Effector memory CD4-positive, alpha-beta T cell (primary cell): ENCODE data around the gene ERFL.

Source experiments
- DNase-seq, 3 donors: peaks; one replicate each; pipeline ENCODE4 v3.0.0-alpha.2; 2020
- H3K27ac ChIP-seq: 2 replicates; pipeline ENCODE4 v1.7.0; 2013; ENCODE audit warnings: mild to moderate bottlenecking, low read length, moderate library complexity; ENCODE audit not compliant: insufficient read depth, poor library complexity, severe bottlenecking
- H3K27me3 ChIP-seq: replicated peaks from 2 replicates; pipeline ENCODE4 v1.7.0; 2013; ENCODE audit warnings: mild to moderate bottlenecking, low read length; ENCODE audit not compliant: insufficient read depth, control insufficient read depth, poor library complexity, severe bottlenecking
- H3K36me3 ChIP-seq: 2 replicates; pipeline ENCODE4 v1.7.0; 2013; ENCODE audit warnings: mild to moderate bottlenecking, low read length, moderate library complexity; ENCODE audit not compliant: control insufficient read depth, insufficient read depth
- H3K4me1 ChIP-seq: 2 replicates; pipeline ENCODE4 v1.7.0; 2013; ENCODE audit warnings: low read length, mild to moderate bottlenecking; ENCODE audit not compliant: control insufficient read depth, insufficient read depth, poor library complexity, severe bottlenecking
- H3K4me3 ChIP-seq: 2 replicates; pipeline ENCODE4 v1.7.0; 2013; ENCODE audit warnings: low read length, low read depth, mild to moderate bottlenecking; ENCODE audit not compliant: insufficient read depth, poor library complexity, severe bottlenecking
- H3K9me3 ChIP-seq: 2 replicates; pipeline ENCODE4 v1.7.0; 2013; ENCODE audit warnings: mild to moderate bottlenecking, low read length, moderate library complexity; ENCODE audit not compliant: control insufficient read depth

The ERFL gene

DNA sequence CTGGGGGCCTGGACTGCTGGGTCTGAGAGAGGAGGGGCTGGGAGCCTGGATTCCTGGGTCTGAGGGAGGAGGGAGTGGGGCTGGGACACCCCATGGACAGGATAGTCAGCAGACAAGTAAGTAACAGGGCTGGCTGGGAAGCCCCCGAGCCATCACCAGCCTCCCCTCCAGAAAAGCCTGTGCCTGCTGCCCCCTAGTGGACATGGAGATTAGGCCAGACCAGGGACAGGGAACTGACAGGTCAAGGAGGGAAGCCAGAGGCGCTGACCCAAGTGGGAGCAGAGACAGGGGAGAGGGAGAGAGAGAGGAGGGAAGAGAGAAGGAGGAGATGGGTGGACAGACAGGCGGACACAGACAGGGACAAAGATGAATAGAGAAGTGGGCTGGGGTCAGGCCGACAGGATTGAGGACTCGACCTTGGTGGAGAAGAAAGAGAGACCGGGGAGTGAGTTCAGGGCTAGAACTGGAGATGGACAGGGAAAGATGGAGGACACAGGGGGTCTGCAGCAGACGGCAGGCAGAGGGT is 6.7 kb upstream of the ERFL start:
- Histone ChIP-seq H3K9me3 (no peaks in the 10 kb centered on the region), H3K4me1 (peaks cover 17% of the 10 kb centered on the region), H3K36me3 (no peaks in the 10 kb centered on the region), H3K27ac (peak overlapping the region; percentile 45), H3K4me3 (no peak overlapping the region), H3K27me3 (no peaks in the 10 kb centered on the region)
- DNase-seq: peak; percentile 51 to 70 (median 62)

DNA sequence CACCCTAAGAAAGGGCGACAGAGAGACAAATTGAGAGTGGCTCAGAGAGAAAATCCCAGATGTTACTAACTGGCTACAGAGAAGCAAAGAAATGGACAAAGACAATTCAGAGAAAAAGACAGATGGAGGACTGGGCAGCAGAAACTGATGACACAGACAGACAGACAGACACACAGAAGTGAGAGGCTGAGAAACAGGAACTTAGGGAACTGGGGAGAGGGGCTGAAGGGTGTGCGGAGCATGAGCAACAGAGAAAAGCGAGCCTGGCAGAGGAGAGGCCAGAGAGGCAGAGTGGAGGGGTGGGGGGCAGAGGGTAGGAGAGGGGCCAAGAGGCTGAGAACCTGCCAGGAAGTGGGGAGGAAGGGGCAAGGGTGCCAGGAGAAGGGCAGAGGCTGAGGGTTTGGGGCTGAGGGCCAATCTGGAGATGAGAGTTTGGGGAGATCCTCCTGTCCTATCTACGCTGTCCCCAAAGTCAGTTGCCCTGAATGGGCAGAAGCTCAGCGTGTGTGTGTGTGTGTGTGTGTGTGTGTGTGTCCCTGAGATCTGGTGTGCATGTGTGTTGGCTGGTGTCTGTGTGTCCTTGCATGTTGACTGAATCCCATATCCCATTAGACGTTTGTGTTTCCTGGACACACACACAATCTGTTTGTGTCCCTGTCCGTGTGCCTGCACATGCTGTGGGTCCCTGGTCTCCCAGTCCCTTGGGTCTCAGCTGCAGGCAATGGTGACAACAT is 5.6 kb upstream of the ERFL start:
- peak overlapping the region; percentile 45 for H3K27ac ChIP-seq
- peaks cover 22% of the 10 kb centered on the region for H3K4me1 ChIP-seq
- no peaks in the 10 kb centered on the region for H3K27me3 ChIP-seq
- no peak overlapping the region for H3K4me3 ChIP-seq
- DNase-seq: no peak
- H3K9me3 ChIP-seq: no peaks in the 10 kb centered on the region
- no peaks in the 10 kb centered on the region for H3K36me3 ChIP-seq

DNA sequence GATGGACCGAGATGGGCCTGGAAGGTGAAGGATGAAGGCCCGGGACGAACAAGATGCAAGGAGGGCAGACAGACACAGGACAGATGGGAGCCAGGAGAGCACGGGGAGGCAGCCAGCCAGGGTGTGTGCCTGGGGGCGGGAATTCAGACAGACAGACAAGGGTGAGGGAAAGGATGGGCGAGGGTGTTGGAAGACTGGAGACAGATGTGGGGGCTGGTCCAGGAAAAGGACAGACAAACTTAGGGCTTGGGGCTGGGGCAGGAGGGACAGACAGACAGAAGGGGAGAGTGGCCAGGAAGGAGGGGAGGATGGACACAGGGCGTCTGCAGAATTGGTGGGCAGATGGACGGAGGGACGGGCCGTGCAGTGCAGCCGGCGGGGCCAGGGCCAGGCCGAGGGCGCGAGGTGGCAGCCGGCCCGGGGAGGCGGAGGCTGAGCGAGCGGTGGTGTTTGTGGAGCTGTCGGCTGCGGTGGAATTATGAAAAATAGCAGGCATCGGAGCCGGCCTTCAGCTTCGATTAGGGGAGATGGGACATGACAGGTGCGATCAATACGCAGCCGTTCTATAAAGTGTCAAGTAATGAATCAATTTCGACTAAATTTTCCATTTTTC is 4.6 kb upstream of the ERFL start:
- Histone ChIP-seq H3K4me3 (no peak overlapping the region), H3K4me1 (peaks cover 30% of the 10 kb centered on the region), H3K27ac (no peak overlapping the region), H3K27me3 (no peaks in the 10 kb centered on the region), H3K36me3 (no peaks in the 10 kb centered on the region), H3K9me3 (no peaks in the 10 kb centered on the region)
- DNase-seq: no peak

DNA sequence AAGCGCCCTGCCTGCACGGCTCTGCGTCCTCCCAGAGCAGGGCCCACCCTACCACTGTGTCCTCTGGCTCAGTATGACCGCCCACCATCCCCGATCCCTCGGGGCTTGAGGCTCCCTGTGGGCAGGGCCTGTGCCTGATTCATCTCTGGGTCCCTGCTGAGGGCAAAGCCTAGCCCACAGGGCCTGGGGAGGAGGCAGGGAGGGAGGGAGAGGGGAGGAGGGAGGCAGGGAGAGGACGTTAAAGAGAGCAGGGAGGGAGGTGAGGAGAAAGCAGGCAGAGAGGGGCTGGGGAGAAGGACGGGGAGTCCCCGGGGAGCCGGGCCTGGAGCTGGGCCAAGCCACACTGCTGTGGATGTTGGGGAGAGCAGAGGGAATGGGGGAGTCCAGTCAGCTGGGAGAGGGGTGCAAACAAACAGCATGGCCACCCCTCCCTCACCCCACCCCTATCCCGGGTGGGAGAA is 4.0 kb upstream of the ERFL start:
- Histone ChIP-seq H3K27me3 (no peaks in the 10 kb centered on the region), H3K4me1 (peaks cover 35% of the 10 kb centered on the region), H3K9me3 (no peaks in the 10 kb centered on the region), H3K36me3 (no peaks in the 10 kb centered on the region), H3K4me3 (no peak overlapping the region), H3K27ac (no peak overlapping the region)
- no peak for DNase-seq

DNA sequence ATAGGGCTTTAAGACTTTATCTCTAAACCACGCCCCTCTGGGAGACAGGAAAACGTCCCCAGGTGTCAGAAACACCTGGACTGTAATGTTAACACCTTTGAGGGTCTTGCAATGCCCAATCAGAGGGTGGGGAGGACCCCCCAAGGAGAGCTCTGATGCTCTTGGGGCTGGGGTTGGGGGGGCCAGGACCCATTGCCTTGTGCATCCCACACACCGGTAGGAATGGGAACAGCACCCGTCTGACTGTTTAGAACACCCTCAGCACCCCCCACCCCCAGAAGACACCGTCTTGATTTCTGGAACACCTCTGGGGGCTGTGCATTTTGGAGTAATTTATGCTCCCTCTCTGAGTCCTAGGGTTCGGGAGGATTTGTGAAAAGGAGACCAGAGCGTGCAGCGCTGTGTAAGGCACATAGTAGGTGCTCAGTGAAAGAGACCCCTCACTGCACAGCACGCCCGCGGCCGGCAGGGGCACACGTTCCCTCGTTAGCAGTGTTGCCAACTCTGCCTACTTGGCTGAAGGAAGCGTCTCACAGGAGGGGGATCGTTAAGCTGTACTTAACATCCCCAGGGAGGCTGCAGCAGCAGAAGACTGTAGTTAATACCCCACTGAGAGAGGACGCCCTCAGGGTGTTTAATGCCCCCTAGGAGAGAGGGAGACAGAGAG is 2.8 kb upstream of the ERFL start:
- no peaks in the 10 kb centered on the region for H3K36me3 ChIP-seq
- H3K4me3 ChIP-seq: no peak overlapping the region
- no peak overlapping the region for H3K27ac ChIP-seq
- no peaks in the 10 kb centered on the region for H3K27me3 ChIP-seq
- no peaks in the 10 kb centered on the region for H3K9me3 ChIP-seq
- peaks cover 31% of the 10 kb centered on the region for H3K4me1 ChIP-seq
- no peak for DNase-seq

DNA sequence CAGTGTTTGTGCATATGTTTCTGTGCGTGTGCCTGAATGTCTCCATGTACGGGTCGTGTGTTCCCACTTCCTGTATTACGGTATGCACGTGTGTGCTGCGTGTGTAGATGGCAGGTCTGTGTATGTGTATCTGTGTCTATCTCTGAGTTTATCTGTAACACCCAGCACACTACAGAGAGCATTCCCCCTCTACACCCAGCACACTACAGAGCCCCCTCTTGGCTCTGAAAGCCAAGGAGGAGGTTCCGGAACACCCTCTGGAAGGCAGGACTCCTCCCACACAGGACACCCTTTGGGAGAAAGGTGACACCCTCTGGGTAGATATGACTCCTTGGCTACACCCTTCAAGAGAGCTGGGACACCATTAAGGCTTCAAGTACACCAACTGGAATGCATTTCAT is 2.1 kb upstream of the ERFL start:
- no peaks in the 10 kb centered on the region for H3K27me3 ChIP-seq
- H3K36me3 ChIP-seq: no peaks in the 10 kb centered on the region
- H3K27ac ChIP-seq: no peak overlapping the region
- no peak overlapping the region for H3K4me3 ChIP-seq
- no peaks in the 10 kb centered on the region for H3K9me3 ChIP-seq
- no peak for DNase-seq
- H3K4me1 ChIP-seq: peaks cover 31% of the 10 kb centered on the region

DNA sequence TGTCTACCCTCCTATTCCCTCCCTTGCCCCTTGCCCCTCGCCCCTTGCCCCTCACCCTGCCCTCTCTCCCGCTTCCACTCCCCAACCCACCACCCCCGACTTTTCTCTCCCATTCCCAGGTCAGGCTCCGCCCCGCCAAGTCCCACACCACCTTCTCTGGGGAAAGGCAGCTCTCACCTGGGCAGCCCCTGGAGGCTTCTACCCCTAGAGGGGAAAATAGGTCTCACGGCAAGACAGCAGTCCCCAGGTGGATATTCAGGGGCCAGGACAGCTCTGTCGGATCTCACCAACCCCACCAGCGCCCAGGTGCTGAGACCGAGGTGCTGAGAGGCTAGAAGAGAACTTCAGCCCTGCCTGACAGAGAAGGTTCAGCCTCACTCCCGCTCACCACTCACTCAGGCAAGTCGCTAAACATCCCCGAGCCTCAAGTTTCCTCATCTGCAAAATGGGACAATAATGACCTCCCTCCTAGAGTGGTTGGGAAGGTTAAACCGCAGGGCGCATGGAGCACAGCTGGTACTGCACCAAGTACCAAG is 1.4 kb upstream of the ERFL start:
- peaks cover 27% of the 10 kb centered on the region for H3K4me1 ChIP-seq
- H3K27ac ChIP-seq: no peak overlapping the region

DNA sequence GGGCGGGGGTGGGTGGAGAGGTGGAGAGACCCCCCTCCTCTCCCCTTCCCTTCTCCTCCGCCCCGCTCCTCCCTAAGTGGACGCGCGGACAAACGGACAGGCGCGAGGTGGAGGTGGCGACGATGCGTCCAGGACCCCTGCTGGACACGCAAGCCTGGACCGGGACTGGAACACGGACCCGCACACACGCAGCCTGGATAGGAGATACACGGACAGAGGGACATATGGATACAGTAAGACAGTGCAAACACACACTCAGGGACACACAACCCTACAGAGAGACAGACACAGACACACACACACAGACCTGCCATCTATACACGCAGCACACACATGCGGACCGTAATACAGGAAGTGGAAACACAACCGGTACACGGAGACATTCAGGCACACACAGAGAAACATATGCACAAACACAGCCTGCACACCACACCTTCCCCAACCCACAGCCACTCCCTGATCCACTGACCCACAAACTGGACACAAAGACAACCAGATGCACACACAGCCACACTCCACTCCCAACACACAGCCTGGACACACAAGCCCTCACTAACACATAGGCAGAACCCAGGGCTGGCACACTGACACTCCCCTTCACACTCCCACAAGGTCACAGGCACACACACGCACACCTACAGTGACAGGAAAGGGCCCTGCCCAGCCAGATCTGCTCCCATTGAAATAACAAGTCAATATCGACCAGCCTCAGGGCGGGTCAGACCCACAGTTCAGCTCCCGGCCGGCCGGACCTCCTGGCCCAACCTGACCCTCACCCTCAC is 696 bp upstream of the ERFL start:
- Histone ChIP-seq H3K36me3 (no peaks in the 10 kb centered on the region), H3K4me1 (peaks cover 22% of the 10 kb centered on the region), H3K4me3 (peak overlapping the region; percentile 56), H3K27ac (no peak overlapping the region), H3K9me3 (no peaks in the 10 kb centered on the region), H3K27me3 (no peaks in the 10 kb centered on the region)
- DNase-seq: no peak

More for the DNA sequence above, 1.4 kb upstream of the ERFL start:
- Histone ChIP-seq H3K4me3 (no peak overlapping the region), H3K9me3 (no peaks in the 10 kb centered on the region), H3K36me3 (no peaks in the 10 kb centered on the region), H3K27me3 (no peaks in the 10 kb centered on the region)
- no peak for DNase-seq

DNA sequence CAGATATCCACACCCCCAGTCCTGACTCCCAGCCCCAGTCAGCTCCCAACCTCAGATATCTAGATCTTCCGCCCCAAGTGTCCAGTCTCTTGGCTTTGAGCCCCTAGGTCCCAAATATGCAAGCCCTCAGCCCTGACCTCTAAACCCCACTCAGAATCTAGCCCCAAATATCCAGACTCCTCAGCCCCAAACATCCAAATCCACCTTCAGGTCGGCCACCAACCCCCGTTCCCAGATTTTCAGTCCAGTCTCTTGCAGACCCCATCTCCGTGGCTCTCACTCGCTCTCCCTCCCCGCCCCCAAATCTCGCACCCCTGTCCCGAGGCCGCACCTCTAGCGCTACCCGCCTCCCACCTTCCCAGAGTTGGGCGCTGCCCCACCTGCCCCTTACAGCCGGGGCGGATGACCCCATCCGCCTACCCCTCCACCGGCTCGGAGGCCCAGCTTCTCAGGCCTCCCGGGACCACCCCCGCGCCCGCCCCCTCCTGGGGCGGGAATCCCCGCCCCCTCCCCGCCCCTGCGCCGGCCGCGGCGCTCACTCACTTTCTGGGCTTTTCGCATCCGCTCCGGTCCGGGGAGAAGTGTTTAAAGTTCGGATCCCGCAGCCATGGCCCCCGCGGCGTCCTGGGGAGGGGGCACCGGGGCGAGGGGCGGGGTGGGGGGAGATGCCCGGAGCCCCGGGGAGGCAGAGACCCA is 604 bp downstream of the ERFL start:
- peak in 1 of 3 donors; percentile 32 for DNase-seq
- Histone ChIP-seq H3K36me3 (no peaks in the 10 kb centered on the region), H3K27me3 (no peaks in the 10 kb centered on the region), H3K9me3 (no peaks in the 10 kb centered on the region), H3K4me3 (peak overlapping the region; percentile 56), H3K27ac (peak overlapping the region; percentile 41), H3K4me1 (peaks cover 22% of the 10 kb centered on the region)
